HG02759 (cell line): ENCODE data around the gene PPIB.
"Not testable (repeated sequence)": the region's sequence is repeated elsewhere in the genome, so short reads cannot be mapped to it uniquely, and the experiment has no call there.

Experiments used
- ATAC-seq: cut with Tn5 transposase; IDR thresholded peaks from one replicate; pipeline ENCODE4 v1.9.1; 2021; ENCODE audit warnings: mild to moderate bottlenecking, moderate library complexity; ENCODE audit not compliant: unreplicated experiment

The PPIB gene

GRCh38 chr15:64143276-64143675, 19.5 kb downstream of the PPIB start:
- no peak for ATAC-seq

GRCh38 chr15:64141798-64142512, 20.9 kb downstream of the PPIB start:
- ATAC-seq: no peak

- ATAC-seq: no peak
Measured at GRCh38 chr15:64138331-64138941, 24.4 kb downstream of the PPIB start.

- ATAC-seq: peak; percentile 50
Measured at GRCh38 chr15:64137226-64137833, 25.5 kb downstream of the PPIB start.

- ATAC-seq: no peak
Measured at GRCh38 chr15:64136347-64136746, 26.5 kb downstream of the PPIB start.

- ATAC-seq: no peak
Measured at GRCh38 chr15:64134345-64134829, 28.4 kb downstream of the PPIB start.

GRCh38 chr15:64133623-64134344, 29.0 kb downstream of the PPIB start:
- no peak for ATAC-seq

- ATAC-seq: no peak
Measured at GRCh38 chr15:64132217-64132616, 30.6 kb downstream of the PPIB start.

GRCh38 chr15:64131547-64131946, 31.3 kb downstream of the PPIB start:
- no peak for ATAC-seq

GRCh38 chr15:64130159-64130558, 32.7 kb downstream of the PPIB start:
- no peak for ATAC-seq

GRCh38 chr15:64127521-64128270, 35.1 kb downstream of the PPIB start:
- ATAC-seq: no peak

GRCh38 chr15:64125978-64126377, 36.8 kb downstream of the PPIB start:
- ATAC-seq: no peak

- ATAC-seq: no peak
Measured at GRCh38 chr15:64122936-64123351, 39.9 kb downstream of the PPIB start.

GRCh38 chr15:64122444-64122843, 40.4 kb downstream of the PPIB start:
- ATAC-seq: no peak

GRCh38 chr15:64121614-64122013, 41.2 kb downstream of the PPIB start:
- no peak for ATAC-seq

GRCh38 chr15:64120322-64120721, 42.5 kb downstream of the PPIB start:
- ATAC-seq: not testable (repeated sequence)

GRCh38 chr15:64117759-64118487, 44.9 kb downstream of the PPIB start:
- ATAC-seq: no peak

GRCh38 chr15:64112904-64113303, 49.9 kb downstream of the PPIB start:
- ATAC-seq: peak; percentile 57

GRCh38 chr15:64112073-64112772, 50.6 kb downstream of the PPIB start:
- ATAC-seq: no peak
